ENCODE data around the gene FRAS1.
"Not testable (repeated sequence)": the region's sequence is repeated elsewhere in the genome, so short reads cannot be mapped to it uniquely, and the experiment has no call there.

The FRAS1 gene

DNA sequence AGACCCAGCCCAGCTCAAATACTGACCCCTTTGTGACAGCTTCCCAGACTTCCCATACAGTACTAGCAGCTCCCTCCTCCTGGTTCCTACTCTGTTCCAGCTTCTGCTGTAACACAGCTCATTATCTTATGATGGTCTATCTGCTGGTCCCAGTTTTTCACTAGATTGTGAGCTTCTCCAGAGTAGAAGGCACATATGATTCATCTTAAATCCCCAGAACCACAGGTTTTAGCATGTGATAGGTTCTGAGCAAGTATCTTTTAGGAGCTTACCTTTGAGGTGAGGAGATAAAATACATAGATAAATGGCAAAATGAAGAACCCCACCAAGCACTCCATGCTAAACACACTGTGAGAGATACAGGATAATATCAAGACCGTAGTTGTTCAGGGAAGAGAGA lies 466.9 kb downstream of the FRAS1 start:
- DNase-seq: no peak

DNA sequence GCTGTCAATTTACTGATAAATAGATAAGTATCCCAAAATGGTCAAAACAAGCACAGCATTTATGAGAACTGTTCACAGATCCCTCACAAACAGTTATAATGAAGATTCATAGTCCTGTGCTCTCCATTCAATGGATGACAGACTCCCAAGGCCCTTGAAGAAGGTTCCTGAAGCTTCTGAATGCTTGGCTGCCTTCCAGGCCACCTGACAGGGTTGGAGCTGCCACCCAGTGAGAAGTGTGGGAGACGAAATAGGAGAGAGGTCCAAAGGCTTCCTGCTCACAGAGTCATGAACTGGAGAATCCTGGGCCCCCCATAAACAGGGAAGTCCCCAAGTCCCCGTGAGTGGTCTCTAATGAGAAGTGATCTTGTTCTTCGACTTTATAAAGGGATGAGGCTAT lies 468.4 kb downstream of the FRAS1 start:
- no peak for DNase-seq

DNA sequence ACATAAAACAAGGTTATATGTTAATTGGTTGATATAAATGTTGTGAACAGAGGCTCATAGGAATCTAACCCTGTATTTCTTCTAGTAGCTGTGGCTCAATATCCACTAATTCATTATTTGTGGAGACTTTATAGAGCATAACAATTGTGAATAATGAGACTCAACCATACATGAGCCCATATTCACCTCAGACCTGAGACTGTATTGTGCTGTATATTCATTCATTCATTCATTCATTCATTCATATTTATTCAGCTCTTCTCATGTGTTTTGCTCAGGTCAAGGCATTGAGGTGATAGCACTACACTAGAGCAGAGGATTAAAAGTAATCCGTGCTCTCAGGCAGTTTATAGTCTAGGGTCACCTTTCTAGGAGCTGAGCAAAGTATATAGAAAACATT lies 470.0 kb downstream of the FRAS1 start:
- DNase-seq: no peak

DNA sequence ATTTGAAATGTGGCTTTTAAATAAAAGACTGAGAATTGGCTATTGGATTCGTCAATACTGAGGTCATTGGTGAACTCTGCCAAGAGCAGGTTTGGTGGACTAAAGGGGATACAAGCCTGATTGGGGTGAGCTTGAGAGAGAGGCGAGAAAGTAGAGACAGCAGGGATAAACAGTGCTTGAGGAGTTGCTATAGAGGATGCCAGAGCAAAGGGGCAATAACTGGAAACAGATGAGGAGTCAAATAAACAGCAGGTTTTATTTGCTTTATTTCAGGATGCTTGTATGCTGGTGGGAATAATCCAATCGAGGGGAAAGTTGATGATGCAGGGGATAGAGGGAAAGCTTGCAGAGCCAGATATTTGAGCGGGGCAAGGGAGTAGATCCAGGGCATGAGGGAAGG lies 470.4 kb downstream of the FRAS1 start:
- no peak for DNase-seq

DNA sequence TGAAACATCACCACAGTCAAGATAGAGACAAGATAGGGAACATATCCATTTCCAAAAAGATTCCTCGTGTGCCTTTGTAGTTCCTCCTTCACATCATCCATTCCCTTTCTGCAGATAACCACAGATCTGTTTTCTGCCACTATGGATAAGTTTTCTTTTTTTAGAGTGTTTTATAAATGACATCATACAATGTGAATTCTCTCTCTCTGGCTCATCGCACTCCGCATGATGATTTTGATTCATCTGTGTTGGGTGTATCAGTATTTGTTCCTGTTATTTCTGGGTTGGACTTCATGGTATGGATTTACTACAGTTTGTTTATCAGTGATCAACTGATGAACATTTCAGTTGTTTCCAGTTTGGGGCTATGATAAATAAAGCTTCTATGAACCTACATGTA lies 471.2 kb downstream of the FRAS1 start:
- no peak for DNase-seq

DNA sequence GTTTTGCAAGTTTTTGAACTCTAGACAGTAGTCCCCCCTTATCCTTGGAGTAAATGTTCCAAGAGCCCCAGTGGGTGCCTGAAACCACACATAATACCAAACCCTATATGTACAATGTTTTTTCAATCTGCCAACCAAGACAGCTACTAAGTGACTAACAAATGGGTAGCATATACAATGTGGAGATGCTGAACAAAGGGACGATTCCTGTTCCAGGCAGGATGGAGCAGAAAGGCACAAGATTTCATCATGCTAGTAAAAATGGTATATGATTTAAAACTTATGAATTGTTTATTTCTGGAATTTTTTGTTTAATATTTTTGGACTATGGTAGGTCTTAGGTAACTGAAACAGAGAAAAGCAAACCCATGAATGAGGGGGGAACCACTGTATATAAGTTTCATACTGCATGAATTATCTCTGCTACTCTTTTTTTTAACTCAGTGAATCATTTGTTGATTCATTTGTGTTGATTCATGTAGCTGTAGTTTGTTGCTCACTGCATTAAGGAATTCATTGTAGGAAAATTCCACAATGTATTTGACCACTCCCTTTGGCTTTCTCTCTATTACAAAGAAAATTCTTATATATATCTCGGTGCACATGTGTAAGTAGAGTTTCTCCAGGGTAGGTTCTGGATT lies 472.6 kb downstream of the FRAS1 start:
- DNase-seq: no peak

DNA sequence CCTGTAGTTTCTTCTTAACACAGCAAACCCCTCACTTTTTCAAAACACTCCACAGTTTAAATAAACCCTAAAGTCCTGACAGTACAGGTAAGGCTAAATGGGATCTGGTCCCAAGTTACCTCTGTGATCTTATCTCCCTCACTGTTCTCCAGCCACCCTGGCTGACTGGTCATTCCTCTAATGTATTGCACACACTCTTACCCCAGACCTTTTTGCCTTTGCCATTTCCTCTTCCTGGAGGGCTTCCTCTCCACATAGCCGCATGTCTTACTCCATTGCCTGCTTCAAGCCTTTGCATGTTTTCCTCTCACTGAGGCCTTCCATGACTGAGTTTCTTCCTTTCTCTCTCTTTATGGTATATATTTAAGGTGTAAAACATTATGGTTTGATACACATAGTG lies 474.9 kb downstream of the FRAS1 start:
- DNase-seq: no peak

DNA sequence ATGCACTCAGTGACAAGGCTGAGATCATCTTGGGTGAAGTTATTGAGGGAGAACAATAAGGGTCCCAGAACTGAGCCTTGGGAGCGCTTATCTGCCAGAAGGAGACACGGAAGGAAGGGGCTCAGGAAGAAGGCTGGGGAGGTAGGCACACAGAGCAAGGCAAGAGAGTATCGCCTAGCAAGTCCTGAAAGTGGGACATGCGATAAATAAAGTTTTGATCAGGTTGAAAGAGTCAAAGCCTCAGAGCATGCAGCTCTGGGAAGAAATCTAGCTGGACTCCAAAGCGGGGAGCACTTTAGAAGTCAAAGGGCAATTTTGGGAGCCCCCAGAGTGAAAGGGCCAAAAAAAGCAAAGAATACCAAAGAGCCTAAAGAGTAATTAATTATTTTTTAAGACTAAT lies 476.7 kb downstream of the FRAS1 start:
- no peak for DNase-seq

DNA sequence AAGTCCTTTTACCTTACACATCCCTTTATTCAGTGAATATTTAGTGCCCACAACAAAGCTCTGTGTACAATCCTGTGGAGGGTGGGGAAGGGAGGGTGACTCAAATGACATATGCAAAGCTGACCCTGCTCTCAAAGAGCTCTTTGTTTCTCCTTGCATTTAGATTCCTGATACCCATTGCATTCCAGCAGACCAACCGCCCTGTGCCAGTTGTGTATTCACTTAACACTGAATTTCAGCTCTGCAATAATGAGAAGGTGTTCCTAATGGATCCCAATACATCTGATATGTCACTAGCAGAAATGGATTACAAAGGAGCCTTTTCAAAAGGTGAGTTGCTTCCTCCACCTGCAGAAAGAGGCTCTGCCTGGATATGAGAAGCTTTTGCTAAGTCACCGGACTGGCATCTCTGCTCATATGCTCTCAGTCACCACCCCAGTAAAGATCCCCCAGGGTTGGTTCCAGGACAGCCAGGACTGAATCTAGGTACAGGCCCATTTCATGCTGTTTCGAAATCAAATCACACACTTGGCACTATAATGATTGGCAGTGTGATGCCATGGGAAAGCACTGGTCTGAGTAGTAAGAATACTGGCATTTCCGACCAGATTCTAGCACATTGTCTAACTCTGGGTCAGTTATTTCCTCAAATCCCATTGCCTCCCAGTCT lies 477.3 kb downstream of the FRAS1 start:
- no peak for DNase-seq

DNA sequence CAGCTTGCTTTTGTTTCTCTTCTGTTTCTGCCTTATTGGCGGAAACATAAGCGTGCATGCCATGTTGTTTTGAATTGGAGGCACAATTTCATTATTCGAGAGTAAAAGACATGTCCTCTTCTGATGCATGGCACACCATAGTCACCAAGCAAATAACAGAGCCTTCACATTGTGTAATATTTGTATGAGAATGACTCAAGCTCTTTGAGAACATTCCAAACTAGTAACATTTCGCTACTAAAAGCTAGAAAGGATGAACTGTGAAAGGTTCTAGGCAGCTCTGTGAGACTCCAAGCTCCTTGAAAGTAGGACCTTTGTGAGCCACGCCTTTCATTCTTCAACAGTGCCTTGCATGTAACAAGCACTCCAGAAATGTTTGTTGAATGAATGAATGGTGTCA lies 485.2 kb downstream of the FRAS1 start:
- DNase-seq: no peak

DNA sequence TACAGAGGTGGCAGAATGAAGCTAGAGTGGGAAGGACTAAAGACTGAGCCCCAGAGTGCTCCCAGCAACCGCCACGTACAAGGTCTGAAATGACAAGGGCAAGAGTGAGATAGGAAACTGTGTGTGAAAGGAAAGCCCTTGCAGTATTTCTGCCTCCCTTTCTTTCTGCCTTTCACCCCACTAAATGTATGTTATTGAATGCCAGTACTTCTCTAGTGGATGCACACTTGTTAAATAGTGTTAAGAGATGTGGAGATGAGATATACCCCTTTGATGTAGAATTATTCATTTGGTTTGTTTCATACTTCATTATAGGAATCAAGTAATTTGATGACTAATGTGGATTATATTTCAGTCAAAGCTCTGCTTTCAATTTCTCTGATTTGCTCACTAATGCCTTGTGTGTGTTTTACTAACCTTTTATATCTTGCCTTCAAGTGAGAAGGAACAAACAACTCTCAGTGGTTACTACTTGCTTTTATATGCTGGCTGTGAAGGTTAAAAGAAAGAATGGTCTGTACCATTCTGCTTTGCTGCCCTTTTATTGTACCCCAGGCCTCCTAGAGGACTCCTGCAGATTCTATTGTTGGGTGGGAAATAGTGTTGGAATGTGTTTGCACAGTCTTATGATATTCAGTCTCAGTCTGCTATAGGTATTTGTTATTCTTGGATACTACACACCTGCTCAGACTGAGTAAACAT lies 486.5 kb downstream of the FRAS1 start:
- DNase-seq: no peak

DNA sequence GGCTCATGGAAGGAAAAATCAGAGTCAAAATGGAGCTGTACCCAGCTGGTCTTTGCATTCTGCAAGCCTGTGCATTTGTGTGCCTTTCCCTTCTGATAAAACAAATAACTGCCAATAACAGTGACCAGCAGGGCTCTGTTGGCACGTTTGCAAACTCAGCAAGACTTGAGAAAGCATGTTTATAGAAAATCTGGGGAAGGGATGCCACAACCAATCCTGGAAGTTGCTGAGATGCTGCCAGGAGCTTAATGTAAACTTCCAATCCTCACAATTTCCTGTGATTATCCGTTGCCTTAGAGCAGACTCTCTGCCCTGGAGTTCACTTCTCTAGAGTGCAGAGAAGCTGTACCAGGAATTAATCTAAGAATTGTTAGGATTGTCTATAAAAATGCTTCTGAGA lies 487.6 kb downstream of the FRAS1 start:
- no peak for DNase-seq

DNA sequence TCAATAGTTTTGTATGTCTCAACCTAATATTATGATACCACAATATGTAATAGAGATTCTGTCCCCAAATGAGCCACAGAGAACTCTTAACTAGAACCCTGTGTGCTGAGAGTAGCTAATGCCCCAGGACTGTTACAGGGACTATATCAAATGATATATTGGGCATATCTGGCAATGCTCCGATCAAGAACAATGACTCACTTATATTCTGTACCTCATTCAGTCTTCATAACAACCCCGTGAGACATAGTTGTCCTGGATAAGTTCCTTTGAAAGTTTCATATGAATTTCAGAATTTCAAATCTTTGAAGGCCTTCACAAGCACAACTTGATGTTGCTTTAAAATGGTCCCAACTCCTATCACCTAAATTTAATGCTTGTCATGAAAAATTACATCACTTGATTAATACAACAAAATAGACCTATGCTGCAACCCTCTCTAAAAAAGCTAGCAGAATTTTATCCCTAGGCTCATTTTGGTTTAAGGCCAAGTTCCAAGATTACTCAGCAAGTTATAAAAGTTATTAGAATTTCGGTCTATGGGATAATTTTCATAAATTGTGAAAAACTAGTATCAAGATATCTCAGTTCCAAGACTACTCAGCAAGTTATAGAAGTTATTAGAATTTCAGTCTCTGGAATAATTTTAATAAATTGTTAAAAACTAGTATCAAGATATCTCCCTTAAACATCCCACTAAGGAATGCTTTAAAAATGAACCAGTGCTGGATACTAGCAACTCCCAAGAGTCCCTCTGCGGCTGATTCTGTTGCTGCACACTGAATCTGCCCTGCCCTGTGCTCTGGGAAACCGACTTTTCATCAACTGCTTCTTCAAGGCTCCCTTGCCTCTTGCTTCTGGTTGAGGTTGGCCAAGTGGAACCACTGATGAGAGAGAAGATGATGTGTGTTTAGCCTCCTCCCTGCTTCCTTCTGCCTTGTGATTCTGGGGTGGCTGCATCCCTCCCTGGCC lies 488.4 kb downstream of the FRAS1 start:
- no peak for DNase-seq

DNA sequence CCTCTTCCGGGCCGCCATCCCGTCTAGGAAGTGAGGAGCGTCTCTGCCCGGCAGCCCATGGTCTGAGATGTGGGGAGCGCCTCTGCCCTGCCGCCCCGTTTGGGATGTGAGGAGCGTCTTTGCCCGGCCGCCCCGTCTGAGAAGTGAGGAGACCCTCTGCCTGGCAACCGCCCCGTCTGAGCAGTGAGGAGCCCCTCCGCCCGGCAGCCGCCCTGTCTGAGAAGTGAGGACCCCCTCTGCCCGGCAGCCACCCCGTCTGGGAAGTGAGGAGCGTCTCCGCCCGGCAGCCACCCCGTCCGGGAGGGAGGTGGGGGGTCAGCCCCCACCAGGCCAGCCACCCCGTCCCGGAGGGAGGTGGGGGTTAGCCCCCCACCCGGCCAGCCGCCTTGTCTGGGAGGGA lies 490.8 kb downstream of the FRAS1 start:
- not testable (repeated sequence) for DNase-seq

DNA sequence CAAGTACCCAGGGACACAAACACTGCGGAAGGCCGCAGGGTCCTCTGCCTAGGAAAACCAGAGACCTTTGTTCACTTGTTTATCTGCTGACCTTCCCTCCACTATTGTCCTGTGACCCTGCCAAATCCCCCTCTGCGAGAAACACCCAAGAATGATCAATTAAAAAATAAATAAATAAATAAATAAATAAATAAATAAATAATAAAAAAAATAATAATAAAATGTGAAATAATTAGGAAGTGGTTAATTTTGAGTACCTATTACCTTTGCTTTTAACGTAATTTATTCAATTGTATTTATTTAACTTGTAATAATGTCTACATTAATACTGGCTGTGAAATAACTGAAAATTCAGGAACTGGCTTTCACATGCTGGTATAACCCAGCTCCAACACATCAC lies 491.8 kb downstream of the FRAS1 start:
- not testable (repeated sequence) for DNase-seq

DNA sequence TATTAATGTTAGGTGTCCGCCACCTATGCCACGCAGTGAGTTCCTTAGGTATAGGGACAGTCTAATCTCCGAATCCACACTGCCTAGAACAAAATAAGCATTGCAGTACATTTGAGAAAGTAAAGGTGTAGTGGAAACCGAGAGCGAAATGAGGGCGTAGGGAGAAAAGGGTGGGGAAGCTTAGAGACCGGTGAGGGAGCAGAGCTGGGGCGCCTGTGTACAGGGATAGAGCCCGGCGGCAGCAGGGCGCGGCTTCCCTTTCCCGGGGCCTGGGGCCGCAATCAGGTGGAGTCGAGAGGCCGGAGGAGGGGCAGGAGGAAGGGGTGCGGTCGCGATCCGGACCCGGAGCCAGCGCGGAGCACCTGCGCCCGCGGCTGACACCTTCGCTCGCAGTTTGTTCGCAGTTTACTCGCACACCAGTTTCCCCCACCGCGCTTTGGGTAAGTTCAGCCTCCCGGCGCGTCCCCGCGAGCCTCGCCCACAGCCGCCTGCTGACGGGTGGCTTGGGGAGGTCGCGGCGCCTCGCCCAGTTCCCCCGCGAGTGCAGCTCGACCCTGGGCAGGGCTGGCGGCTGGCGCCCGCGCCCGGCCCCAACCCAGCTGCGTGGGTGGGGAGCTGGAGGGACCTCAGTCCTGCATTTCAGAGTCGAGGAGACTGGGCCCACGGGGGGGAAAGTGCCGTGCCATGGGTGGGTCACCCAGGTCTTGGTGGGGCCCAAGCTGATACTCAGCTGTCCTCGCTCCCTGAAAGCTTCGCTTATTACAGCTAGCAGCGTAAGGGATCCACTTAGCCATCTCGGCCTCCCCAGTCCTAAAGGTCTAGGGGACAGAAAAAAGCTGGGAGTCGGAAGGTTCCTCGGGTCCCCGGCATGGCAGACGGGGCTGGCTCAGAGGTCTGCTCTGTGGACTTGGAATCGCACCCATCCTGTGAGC lies 494.6 kb downstream of the FRAS1 start, which contains the start of gene ANXA3:
Gene ANXA3, plus strand, starts transcription at position 351 of the 932 bp plus-strand sequence. CDS start 2,704 bp downstream, outside the sequence.
- DNase-seq: peak in 1 of 2 donors; percentile 3

DNA sequence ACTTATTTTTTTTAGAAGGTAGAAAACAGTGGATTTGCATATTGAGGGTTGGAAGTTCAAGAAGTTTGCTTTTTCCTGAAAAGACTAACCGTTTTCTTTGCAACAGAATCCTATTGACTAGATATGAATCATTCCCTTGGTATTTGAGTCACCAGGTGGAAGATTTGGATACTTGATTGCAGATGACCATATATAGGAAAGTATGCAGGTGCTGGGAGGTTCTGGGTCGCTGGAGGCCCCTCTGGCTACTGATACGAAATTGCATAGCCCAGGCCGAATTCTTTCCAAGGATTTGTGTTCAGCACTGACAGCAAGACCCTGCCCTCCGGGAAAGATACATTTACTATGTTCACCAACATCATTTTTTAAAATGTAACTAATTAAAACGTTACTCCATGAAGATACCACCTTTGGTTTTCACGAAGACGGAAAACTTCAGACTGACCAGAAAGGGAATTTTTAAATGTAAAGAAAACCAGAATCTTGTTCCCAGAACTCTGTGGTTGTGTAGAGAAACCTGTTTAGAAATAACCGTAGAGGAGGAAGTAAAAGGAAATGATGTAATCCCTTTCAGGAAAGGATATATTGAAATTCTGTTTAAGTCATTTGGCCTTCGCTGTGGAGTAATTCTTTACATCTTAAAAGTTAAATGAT lies 495.4 kb downstream of the FRAS1 start:
- DNase-seq: no peak

DNA sequence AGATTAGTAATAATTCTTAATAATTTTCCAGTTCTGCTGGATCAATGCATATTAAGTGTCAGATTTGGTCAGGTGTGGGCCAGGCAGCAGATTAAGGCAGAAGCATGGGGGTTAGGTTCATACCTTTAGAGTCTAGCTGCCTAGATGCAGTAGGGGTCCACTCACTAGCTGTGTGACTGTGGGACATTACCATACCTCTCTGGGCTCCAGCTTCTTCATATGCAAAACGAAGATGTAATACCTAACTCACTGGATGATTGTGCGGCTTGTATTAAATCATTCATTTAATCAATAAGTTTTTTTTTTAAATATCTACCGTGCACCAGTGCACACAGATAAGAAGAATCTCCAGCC lies 495.9 kb downstream of the FRAS1 start:
- DNase-seq: no peak

DNA sequence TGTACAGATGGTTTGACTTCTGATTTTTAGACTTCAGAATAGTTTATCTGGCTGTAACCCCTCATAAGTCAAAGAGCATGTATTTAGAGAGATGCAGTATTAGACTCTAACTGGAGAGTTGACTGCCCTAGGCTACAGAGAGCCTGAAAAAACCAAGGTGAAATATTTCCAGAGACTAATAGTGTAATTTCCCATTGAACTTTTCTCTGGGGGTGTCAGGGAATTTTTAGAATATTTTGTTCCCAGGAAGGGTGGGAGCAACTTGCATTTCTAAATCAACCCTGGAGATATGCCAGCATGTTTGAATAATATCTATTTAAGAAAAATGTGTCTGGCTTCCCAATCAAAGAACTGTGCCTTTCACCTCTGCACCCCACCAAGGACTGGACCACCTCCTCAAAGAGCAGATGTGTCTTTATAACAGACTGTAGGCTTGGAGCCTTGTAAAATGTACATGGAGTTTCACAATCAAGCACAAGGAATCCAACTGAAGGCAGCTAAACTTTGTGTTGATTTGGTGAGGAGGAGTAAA lies 496.5 kb downstream of the FRAS1 start:
- DNase-seq: no peak

DNA sequence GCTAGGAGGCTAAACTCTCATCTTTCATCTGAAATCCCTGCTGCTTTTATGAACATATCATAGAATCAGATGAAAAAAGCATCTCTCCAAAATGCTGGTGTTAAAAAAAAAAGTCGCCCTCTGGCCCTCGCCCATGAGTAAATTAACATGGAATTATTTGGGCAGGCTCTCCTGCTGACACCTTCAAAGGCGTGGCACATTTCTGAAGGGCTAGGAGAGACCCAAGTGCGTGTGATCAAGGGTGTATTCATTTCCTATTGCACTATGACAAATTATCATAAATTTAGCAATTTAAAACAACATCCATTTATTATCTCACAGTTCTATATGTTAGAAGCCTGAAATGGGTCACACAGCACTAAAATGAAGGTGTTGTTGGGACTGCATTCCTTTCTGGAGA lies 499.5 kb downstream of the FRAS1 start:
- no peak for DNase-seq

DNA sequence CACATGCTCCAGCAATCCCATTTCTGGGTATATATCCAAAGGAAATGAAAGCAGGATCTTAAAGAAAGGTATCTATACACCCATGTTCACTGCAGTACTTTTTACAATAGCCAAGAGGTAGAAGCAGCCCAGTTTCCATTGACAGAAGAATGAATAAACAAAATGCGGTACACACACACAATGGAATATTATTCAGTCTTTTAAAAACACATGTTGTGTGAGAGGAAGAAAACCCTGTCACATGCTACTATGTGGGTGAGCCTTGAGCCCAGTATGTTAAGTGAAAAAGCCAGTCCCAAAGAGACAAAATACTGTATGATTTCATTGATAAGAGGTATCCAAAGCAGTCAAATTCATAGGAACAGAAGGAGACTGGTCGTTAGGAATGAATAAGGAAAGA lies 500.7 kb downstream of the FRAS1 start:
- no peak for DNase-seq
